ENCODE measurements around the gene RETN. TPM values are rescaled to one million over a fixed set of nuclear protein-coding genes. Genes with fewer than 3 reads are reported as not detected.
A peak's percentile ranks its signal among the peaks of the same experiment; 100 is the strongest.

The RETN gene
- total RNA-seq, 1 experiment from 2014 or later, result not detected

DNA sequence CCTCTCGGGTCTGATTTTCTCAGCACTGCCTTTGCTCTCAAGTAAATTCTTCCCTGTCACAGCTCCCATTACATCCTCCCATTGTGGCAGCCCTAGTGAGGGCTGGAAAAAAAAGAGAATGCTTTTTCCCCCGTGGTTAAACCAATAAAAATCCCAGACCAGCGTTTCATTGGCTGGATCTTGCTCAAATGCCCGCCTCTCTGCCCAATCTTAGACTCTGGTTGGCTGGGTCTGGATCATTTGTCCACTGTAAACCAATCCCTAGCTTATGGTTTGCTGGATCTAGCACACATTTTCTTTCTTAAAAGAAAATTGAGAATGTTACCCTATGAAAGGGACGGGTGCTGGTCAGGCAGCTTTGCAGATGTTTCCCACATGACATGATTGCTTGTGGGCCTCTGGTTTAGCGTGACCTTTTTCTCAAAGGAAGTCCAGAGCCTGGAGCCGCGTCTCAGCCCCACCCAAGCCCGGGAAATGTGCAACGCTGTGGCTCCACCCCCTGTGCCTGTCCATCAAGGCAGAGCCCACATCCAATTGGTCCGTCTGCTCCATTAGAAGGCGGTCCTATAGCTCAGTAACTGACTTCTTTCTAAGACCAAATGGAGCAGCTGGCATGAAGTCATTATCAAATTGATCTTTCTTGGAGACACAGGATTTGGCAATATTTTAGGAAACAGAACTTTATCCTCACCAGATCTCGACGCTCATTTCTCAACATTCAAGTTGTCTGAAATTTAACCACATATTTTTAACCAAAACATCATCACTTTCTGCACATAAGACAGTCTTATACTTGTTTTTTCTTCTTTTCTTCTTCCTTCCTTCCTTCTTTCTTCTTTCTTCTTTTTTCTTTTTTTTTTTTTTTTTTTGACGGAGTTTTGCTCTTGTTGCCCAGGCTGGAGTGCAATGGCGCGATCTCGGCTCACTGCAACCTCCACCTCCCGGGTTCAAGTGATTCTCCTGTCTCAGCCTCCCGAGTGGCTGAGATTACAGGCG lies 5.5 kb downstream of the RETN start:
- CTCF ChIA-PET, result interaction anchor here (0.8 to 1.2 kb wide), 2 partner anchors 17 to 106 kb away, joined by 5 to 7 read pairs; no protein-coding TSS in a partner anchor
- Histone ChIP-seq H3K4me1 (no peaks in the 10 kb centered on the region), H3K36me3 (ENCODE audit: control insufficient read depth, insufficient read depth, low read length) (no peaks in the 10 kb centered on the region), H3K27me3 (replicated peaks; ENCODE audit: control insufficient read depth, insufficient read depth, low read length) (no peaks in the 10 kb centered on the region), H3K4me3 (ENCODE audit: low read depth, low read length) (no peak overlapping the region), H3K9me3 (no peaks in the 10 kb centered on the region)
- POLR2A ChIA-PET, result interaction anchor here (0.5 kb wide), 1 partner anchor 223 kb away, joined by 3 read pairs; no protein-coding TSS in a partner anchor
- peaks cover 10% of the 10 kb centered on the region for H3K9me3 Mint-ChIP-seq (ENCODE audit: unreplicated experiment)
- intact Hi-C loops (cut with micrococcal nuclease; ENCODE audit: unreplicated experiment), result no loop called here
- no peaks in the 10 kb centered on the region for H3K4me1 Mint-ChIP-seq (ENCODE audit: low read depth, unreplicated experiment)
- H3K4me3 Mint-ChIP-seq (ENCODE audit: unreplicated experiment), result no peak overlapping the region
- TF ChIP-seq, protein P1, sequence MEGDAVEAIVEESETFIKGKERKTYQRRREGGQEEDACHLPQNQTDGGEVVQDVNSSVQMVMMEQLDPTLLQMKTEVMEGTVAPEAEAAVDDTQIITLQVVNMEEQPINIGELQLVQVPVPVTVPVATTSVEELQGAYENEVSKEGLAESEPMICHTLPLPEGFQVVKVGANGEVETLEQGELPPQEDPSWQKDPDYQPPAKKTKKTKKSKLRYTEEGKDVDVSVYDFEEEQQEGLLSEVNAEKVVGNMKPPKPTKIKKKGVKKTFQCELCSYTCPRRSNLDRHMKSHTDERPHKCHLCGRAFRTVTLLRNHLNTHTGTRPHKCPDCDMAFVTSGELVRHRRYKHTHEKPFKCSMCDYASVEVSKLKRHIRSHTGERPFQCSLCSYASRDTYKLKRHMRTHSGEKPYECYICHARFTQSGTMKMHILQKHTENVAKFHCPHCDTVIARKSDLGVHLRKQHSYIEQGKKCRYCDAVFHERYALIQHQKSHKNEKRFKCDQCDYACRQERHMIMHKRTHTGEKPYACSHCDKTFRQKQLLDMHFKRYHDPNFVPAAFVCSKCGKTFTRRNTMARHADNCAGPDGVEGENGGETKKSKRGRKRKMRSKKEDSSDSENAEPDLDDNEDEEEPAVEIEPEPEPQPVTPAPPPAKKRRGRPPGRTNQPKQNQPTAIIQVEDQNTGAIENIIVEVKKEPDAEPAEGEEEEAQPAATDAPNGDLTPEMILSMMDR (IDR thresholded peaks at IDR 0.05; ENCODE audit: insufficient read depth in 1 of 2, low read depth in 1 of 2, low read length in 1 of 2, severe bottlenecking in 1 of 2, unreplicated experiment in 1 of 2), result no peak
- no peak overlapping the region for H3K27ac Mint-ChIP-seq (ENCODE audit: unreplicated experiment)
- DNase-seq, result peak; percentile 59 to 68
- H3K27me3 Mint-ChIP-seq (ENCODE audit: insufficient read depth, unreplicated experiment), result peaks cover 6% of the 10 kb centered on the region
- peaks cover 16% of the 10 kb centered on the region for H3K36me3 Mint-ChIP-seq (ENCODE audit: insufficient read depth, unreplicated experiment)
- no TSS peak for BruUV-seq (replicated peaks)

DNA sequence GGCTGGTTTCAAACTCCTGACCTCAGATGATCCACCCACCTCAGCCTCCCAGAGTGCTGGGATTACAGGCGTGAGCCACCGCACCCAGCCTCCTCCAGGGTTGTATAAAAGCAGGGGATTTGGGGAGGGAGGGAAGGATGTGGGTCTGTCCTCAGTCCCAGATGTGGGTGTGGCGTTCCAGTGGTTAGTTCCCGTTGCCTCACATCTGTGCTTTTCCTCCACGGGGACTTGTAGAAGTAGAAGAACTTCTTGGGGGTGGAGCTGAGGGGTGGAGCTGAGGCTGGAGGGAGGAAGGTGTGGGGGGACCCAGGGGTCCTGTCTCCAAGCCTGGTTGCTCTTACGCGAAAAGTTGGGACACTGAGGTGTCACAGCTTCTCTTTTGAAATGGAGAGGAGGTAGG lies 7.5 kb downstream of the RETN start:
- ChIA-PET POLR2A (interaction anchor here (0.6 kb wide), 1 partner anchor 108 kb away, joined by 8 read pairs; no protein-coding TSS in a partner anchor), CTCF (interaction anchor here (1.5 kb wide), 1 partner anchor 108 kb away, joined by 3 read pairs; no protein-coding TSS in a partner anchor)
- H3K27ac Mint-ChIP-seq (ENCODE audit: unreplicated experiment), result no peak overlapping the region
- BruUV-seq (replicated peaks), result no TSS peak
- Histone ChIP-seq H3K27me3 (replicated peaks; ENCODE audit: control insufficient read depth, insufficient read depth, low read length) (no peaks in the 10 kb centered on the region), H3K4me1 (peaks cover 5% of the 10 kb centered on the region; the same call in 1 of the 2 replicates), H3K4me3 (ENCODE audit: low read depth, low read length) (no peak overlapping the region), H3K36me3 (ENCODE audit: control insufficient read depth, insufficient read depth, low read length) (no peaks in the 10 kb centered on the region), H3K9me3 (no peaks in the 10 kb centered on the region)
- H3K36me3 Mint-ChIP-seq (ENCODE audit: insufficient read depth, unreplicated experiment), result peaks cover 12% of the 10 kb centered on the region
- TF ChIP-seq, protein P1 (IDR thresholded peaks at IDR 0.05; ENCODE audit: insufficient read depth in 1 of 2, low read depth in 1 of 2, low read length in 1 of 2, severe bottlenecking in 1 of 2, unreplicated experiment in 1 of 2), result no peak
- peaks cover 3% of the 10 kb centered on the region for H3K27me3 Mint-ChIP-seq (ENCODE audit: insufficient read depth, unreplicated experiment)
- H3K9me3 Mint-ChIP-seq (ENCODE audit: unreplicated experiment), result peaks cover 10% of the 10 kb centered on the region
- intact Hi-C loops (cut with micrococcal nuclease; ENCODE audit: unreplicated experiment), result no loop called here
- no peaks in the 10 kb centered on the region for H3K4me1 Mint-ChIP-seq (ENCODE audit: low read depth, unreplicated experiment)
- H3K4me3 Mint-ChIP-seq (ENCODE audit: unreplicated experiment), result no peak overlapping the region
- no peak for DNase-seq

DNA sequence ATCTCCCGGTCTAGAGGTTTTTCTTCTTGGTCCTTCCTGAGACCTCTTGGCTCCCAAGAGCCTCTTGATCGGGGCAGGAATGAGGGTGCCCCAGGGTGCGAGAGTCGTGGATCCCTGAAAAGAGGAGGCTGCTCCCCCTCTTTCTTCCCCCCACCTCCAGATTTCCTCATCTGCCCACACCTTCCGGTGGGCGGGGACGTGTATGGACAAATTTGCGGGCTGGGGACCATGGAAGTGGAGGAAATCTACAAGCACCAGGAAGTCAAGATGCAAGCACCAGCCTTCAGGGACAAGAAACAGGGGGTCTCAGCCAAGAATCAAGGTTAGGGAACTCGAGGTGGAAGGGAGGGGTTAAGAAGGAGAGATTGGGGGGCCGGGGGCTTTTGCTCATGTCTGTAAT lies 8.0 kb downstream of the RETN start, which contains the start of gene MCEMP1:
MCEMP1 (plus strand) TSS at position 237 of the 400 bp plus-strand sequence; CDS start at position 268, 31 bp downstream.
- TF ChIP-seq, protein P1 (IDR thresholded peaks at IDR 0.05; ENCODE audit: insufficient read depth in 1 of 2, low read depth in 1 of 2, low read length in 1 of 2, severe bottlenecking in 1 of 2, unreplicated experiment in 1 of 2), result no peak
- CTCF ChIA-PET, result interaction anchor here (1.5 kb wide), 1 partner anchor 109 kb away, joined by 3 read pairs; no protein-coding TSS in a partner anchor
- H3K4me3 ChIP-seq (ENCODE audit: low read depth, low read length), result no peak within 1 kb of the TSS

More for the DNA sequence above, 8.0 kb downstream of the RETN start, which contains the start of gene MCEMP1:
- H3K27me3 Mint-ChIP-seq (ENCODE audit: insufficient read depth, unreplicated experiment), result peaks cover 3% of the 10 kb centered on the region
- Histone ChIP-seq H3K36me3 (ENCODE audit: control insufficient read depth, insufficient read depth, low read length) (no peaks in the 10 kb centered on the region), H3K27me3 (replicated peaks; ENCODE audit: control insufficient read depth, insufficient read depth, low read length) (no peaks in the 10 kb centered on the region), H3K9me3 (no peaks in the 10 kb centered on the region), H3K4me1 (peaks cover 10% of the 10 kb centered on the region; the same call in 1 of the 2 replicates)
- no peak for DNase-seq
- H3K4me3 Mint-ChIP-seq (ENCODE audit: unreplicated experiment), result no peak within 1 kb of the TSS
- peaks cover 10% of the 10 kb centered on the region for H3K9me3 Mint-ChIP-seq (ENCODE audit: unreplicated experiment)
- H3K27ac Mint-ChIP-seq (ENCODE audit: unreplicated experiment), result no peak within 1 kb of the TSS
- BruUV-seq (replicated peaks), result no TSS peak
- H3K4me1 Mint-ChIP-seq (ENCODE audit: low read depth, unreplicated experiment), result no peaks in the 10 kb centered on the region
- intact Hi-C loops (cut with micrococcal nuclease; ENCODE audit: unreplicated experiment), result no loop called here
- peaks cover 12% of the 10 kb centered on the region for H3K36me3 Mint-ChIP-seq (ENCODE audit: insufficient read depth, unreplicated experiment)
- POLR2A ChIA-PET, result no interaction called here
